Body of pancreas (tissue), 4 donors: ENCODE measurements around the gene MRPL10. TPM values are rescaled to one million over a fixed set of nuclear protein-coding genes. Genes with fewer than 3 reads are reported as not detected.

ENCODE experiments used
- ATAC-seq: fragments of 150-250 bp; one replicate; pipeline ENCODE4 v1.9.1; 2016
- DNase-seq, 4 donors: peaks; one replicate each; pipeline ENCODE4 v3.0.0-alpha.2; 2019
- H3K27ac ChIP-seq, 4 donors: fragments of 200-600 bp; sonication (generic); 1 replicate in 3 of 4; 2 replicates in 1 of 4; pipeline versions ENCODE4 v1.5.1 to v1.6.1; 2016 to 2019; ENCODE audit warnings: mild to moderate bottlenecking in 1 of 4, mixed read lengths in 1 of 4, moderate library complexity in 1 of 4
- H3K27me3 ChIP-seq, 2 donors: fragments of 200-600 bp; sonication (generic); one replicate each; pipeline ENCODE4 v1.6.0; 2016; ENCODE audit warnings: mild to moderate bottlenecking in 1 of 2
- H3K36me3 ChIP-seq, 2 donors: fragments of 200-600 bp; sonication (generic); replicated peaks in 1 of 2; 2 replicates each; pipeline ENCODE4 v1.5.1; 2016; ENCODE audit warnings: low read depth in 2 of 2; ENCODE audit not compliant: insufficient read depth in 1 of 2
- H3K4me1 ChIP-seq: fragments of 200-600 bp; sonication (generic); one replicate; pipeline ENCODE4 v1.6.0; 2016
- H3K4me3 ChIP-seq, 2 donors: fragments of 200-600 bp; sonication (generic); 1 replicate in 1 of 2; 2 replicates in 1 of 2; pipeline ENCODE4 v1.5.1; 2016 to 2019
- H3K9me3 ChIP-seq, 3 donors: fragments of 200-600 bp; sonication (generic); 1 replicate in 2 of 3; 2 replicates in 1 of 3; pipeline ENCODE4 v1.5.1; 2016
- POLR2A ChIP-seq, 3 donors: fragments of 450-650 bp; IDR thresholded peaks; one replicate each; pipeline ENCODE4 v1.6.1; 2016; ENCODE audit warnings: antibody characterized with exemption in 3 of 3, mild to moderate bottlenecking in 2 of 3
- WGBS, 2 donors: methylation state at CpG; one replicate each; pipeline ENCODE4 v1.1.5; 2017; 5-methylcytosine and 5-hydroxymethylcytosine counted together
- intact Hi-C: fragments of 100-400 bp; cut with DNase I; formaldehyde crosslinking; loops from one replicate; pipeline ENCODE4 v1.15.1; 2023
- total RNA-seq, 2 donors: library from RNA; depleted of rRNA; stranded (reverse); fragments of >200 nt; gene quantifications; one replicate each; pipeline ENCODE4 v1.1.0, GENCODE V29; 2016
- TF ChIP-seq, protein P1 (sequence below), 7 experiments: fragments of 450-650 bp in 4 of 7; fragments of 200-600 bp in 3 of 7; sonication (generic) in 3 of 7; IDR thresholded peaks; one replicate each; pipeline ENCODE4 v1.5.1; 2016 to 2019; ENCODE audit warnings: antibody characterized with exemption in 7 of 7

The MRPL10 gene
- total RNA-seq, 2 donors from 2014 or later, result 4.3 to 29.8 TPM

DNA sequence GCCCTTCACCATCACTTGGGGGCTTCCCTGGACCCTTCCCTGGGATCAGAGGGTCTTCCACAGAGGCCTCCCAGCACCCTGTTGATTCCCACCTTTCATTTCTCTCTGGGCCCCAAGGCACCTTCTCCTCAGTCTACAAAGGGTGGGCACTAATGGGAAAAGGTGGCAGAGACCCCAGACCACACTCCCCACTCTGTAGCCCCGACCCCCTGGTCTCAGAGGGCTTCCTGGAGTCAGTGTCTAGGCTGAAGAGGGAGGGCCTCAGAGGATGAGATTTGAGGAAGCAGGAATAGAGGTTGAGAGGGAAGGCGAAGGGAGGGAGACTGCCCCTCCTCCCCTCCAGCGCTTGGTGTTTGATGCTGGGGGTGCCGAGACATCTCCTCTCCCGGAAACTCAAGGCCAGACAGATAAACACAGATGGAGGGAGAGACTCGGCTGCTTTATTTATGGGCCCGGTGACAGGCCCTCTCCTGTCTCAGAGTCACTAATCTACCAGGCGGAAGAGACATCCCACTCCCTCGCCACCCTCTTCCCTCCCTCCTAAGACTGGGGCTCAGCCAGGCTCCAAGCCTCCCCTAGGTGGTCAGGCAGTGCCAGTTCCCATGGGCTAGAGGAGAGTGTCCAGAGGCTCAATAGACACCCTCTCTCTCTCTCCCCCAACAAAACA, 46.2 kb upstream of the MRPL10 start:
- DNase-seq (no peak), ATAC-seq (no peak)
- no peaks in the 10 kb centered on the region for H3K4me1 ChIP-seq
- H3K4me3 ChIP-seq, result no peak overlapping the region
- H3K9me3 ChIP-seq, result no peaks in the 10 kb centered on the region
- TF ChIP-seq POLR2A (IDR thresholded peaks at IDR 0.05), result no peak
- TF ChIP-seq, protein P1, sequence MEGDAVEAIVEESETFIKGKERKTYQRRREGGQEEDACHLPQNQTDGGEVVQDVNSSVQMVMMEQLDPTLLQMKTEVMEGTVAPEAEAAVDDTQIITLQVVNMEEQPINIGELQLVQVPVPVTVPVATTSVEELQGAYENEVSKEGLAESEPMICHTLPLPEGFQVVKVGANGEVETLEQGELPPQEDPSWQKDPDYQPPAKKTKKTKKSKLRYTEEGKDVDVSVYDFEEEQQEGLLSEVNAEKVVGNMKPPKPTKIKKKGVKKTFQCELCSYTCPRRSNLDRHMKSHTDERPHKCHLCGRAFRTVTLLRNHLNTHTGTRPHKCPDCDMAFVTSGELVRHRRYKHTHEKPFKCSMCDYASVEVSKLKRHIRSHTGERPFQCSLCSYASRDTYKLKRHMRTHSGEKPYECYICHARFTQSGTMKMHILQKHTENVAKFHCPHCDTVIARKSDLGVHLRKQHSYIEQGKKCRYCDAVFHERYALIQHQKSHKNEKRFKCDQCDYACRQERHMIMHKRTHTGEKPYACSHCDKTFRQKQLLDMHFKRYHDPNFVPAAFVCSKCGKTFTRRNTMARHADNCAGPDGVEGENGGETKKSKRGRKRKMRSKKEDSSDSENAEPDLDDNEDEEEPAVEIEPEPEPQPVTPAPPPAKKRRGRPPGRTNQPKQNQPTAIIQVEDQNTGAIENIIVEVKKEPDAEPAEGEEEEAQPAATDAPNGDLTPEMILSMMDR (IDR thresholded peaks at IDR 0.05), result no peak
- 52 to 57% methylated on average over 9 of the region's 9 CpGs for WGBS, 2 donors
- no peak overlapping the region for H3K27ac ChIP-seq
- peaks cover 0 to 3% of the 10 kb centered on the region in 2 donors for H3K27me3 ChIP-seq
- intact Hi-C loops, result no loop called here
- H3K36me3 ChIP-seq, result no peaks in the 10 kb centered on the region

DNA sequence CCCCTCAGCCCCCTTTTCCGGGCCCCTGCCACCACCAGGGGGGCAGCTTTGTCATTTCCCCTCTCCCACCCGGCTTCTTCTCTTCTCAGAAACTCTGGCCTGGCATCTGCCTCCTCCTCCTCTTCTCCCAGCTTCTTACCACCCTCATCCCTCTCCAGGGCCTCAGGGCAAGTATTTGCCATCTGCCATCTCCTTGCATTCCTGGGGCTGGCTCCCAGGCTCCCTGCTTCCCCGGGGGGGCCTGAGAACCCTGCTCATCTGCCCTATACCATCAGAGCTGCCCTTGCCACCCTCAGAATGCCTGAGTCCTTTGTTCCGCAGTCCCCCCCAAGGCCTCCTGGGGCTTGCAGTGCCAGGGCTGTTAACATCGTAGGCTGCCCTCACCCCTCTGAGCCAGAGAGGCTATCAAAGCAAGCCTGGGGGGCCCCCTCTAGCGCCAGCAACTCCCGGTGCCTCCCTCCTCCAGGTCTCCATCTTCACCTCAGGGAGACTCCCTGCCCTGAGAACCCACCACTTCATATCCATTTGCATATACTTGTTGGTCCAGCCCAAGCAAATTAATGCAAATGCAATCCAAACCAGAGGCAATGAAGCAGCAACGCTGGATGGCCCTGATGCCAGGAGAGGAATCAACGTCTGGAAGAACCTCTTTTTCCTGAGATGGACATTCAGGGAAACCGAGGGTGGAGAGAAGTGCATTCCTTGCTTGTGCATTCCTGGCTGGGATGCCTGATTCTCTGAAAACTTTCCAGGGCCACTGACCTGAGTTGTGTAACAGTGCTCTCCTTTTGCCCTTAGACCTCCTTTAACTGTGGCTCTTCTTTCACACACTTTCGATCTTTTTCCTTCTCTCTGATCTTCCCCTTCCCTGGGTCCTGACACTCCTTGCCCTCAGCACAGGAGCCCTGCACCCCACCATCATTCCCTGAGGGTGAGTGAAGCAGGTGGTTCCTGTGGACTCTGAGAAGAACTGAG, 44.0 kb upstream of the MRPL10 start:
- H3K4me3 ChIP-seq, result no peak overlapping the region
- intact Hi-C loops, result no loop called here
- H3K27ac ChIP-seq, result no peak overlapping the region
- no peak for ATAC-seq
- H3K4me1 ChIP-seq, result no peaks in the 10 kb centered on the region
- no peaks in the 10 kb centered on the region for H3K36me3 ChIP-seq
- TF ChIP-seq, protein P1 (IDR thresholded peaks at IDR 0.05), result no peak
- no peak for TF ChIP-seq POLR2A (IDR thresholded peaks at IDR 0.05)
- no peaks in the 10 kb centered on the region for H3K9me3 ChIP-seq
- WGBS, 2 donors, result 48 to 58% methylated on average over 8 to 11 of the region's 11 CpGs
- H3K27me3 ChIP-seq, result peaks cover 3 to 13% of the 10 kb centered on the region in 2 donors
- DNase-seq, result no peak

DNA sequence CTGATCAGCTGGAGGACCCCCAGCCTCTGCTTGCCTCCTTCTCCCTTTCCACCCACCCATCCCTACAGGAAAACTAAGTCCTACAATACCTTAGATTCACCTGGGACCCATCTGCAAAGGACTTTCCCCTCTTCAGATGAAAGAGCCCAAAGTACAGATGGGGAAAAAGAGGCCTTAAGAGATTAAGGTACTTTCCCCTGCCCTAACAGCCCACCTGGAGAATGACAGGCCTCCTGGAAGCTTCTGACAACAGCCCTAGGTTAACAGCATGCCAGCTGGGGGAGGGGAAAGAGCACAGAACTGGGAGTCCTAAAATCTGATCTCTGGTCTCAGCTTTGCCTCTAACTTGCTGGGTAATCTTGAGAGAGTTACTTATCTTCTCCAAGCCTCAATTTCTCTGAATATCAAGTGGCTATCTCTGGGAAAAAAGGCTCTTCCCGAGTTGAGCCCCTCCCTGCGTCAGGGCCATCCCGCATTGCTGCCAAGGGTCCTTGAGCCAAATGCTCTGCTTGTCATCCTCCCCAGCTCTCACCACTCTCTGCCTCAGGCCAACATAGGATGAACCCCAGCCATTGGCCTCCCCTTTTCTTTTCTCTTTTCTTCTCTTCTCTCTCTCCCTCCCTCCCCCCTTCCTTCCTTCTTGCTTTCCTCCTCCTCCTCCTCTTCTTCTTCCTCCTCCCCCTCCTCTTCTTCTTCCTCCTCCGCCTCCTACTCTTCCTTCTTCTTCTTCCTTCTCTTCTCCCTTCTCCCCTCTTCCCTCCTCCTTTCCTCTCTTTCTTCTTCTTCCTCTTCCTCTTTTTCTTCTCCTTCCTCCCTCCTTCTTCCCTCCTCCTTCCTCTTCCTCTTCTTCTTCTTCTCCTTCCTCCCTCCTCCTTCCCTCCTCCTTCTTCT, 42.1 kb upstream of the MRPL10 start:
- intact Hi-C loops, result no loop called here
- TF ChIP-seq POLR2A (IDR thresholded peaks at IDR 0.05), result no peak
- TF ChIP-seq, protein P1 (IDR thresholded peaks at IDR 0.05), result no peak
- Histone ChIP-seq H3K4me1 (no peaks in the 10 kb centered on the region), H3K36me3 (no peaks in the 10 kb centered on the region), H3K27me3 (peaks cover 3 to 13% of the 10 kb centered on the region in 2 donors), H3K27ac (no peak overlapping the region), H3K4me3 (no peak overlapping the region), H3K9me3 (no peaks in the 10 kb centered on the region)
- WGBS, 2 donors, result 70 to 73% methylated on average over 4 of the region's 4 CpGs
- no peak for ATAC-seq
- DNase-seq, result no peak

DNA sequence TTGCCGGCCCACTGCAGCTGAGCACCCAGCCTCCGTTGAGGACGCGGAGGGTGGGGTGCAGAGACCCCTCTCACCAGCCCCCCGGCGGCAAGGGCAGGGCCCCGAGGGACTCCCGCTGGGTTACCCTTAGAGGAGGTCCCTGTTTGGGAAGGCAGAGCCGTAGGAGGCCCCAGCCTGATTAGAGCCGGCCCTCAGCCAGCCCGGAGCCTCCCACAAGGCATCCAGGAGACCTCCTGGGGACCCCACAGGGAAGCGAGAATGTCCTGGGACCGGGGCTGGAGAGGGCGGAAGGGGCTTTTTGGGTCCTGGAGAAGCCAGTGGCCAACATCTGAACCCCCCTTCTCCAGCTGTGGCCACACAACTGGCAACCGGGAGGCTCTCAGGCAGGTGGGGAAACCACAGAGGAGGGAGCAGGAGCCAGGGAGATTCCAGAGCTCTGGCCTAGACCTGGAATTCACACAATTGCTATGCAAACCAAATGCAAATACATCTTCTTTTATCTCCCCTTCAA, 41.4 kb upstream of the MRPL10 start:
- Histone ChIP-seq H3K4me1 (no peaks in the 10 kb centered on the region), H3K4me3 (no peak overlapping the region), H3K9me3 (no peaks in the 10 kb centered on the region), H3K27me3 (peaks cover 3 to 13% of the 10 kb centered on the region in 2 donors), H3K36me3 (no peaks in the 10 kb centered on the region), H3K27ac (no peak overlapping the region)
- DNase-seq (no peak), ATAC-seq (no peak)
- no peak for TF ChIP-seq POLR2A (IDR thresholded peaks at IDR 0.05)
- TF ChIP-seq, protein P1 (IDR thresholded peaks at IDR 0.05), result no peak
- intact Hi-C loops, result no loop called here
- 37 to 60% methylated on average over 3 to 12 of the region's 15 CpGs for WGBS, 2 donors
